Putamen (tissue), 1 donor: ENCODE results near the gene KLHDC4.
"Not testable (repeated sequence)": the region's sequence is repeated elsewhere in the genome, so short reads cannot be mapped to it uniquely, and the experiment has no call there.

Experiments
- DNase-seq: peaks from one replicate; pipeline ENCODE4 v3.0.0-alpha.2; 2016; ENCODE audit warnings: low spot score

The KLHDC4 gene

DNA sequence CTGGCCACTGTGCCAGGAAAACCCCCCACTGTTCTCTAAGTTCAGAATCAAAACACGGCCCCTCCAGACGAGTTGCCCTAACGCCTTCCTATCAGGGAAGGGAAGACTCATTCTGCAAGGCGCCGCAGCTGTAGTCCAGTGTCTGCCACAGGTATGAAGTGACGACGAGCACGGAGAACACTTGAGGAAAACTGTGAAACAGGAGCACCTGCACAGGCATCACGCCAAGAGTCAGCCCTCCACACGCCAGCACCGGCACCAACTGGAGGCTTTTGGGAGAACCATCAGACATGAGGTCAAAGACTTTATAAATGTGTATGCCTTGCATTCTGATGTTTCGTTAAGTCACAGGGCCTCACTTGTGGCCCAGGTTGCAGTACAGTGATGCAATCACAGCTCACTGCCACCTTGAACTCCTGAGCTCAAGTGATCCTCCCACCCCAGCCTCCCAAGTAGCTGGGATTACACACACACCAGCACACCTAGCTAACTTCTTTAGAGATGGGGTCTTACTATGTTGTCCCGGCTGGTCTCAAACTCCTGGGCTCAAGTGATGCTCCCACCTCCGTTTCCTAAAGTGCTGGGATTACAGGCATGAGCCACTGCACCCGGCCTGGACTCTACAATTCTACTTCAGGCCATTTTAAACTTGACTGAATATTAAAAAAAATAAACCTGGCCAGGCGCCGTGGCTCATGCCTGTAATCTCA lies 22.9 kb downstream of the KLHDC4 start:
- no peak for DNase-seq

DNA sequence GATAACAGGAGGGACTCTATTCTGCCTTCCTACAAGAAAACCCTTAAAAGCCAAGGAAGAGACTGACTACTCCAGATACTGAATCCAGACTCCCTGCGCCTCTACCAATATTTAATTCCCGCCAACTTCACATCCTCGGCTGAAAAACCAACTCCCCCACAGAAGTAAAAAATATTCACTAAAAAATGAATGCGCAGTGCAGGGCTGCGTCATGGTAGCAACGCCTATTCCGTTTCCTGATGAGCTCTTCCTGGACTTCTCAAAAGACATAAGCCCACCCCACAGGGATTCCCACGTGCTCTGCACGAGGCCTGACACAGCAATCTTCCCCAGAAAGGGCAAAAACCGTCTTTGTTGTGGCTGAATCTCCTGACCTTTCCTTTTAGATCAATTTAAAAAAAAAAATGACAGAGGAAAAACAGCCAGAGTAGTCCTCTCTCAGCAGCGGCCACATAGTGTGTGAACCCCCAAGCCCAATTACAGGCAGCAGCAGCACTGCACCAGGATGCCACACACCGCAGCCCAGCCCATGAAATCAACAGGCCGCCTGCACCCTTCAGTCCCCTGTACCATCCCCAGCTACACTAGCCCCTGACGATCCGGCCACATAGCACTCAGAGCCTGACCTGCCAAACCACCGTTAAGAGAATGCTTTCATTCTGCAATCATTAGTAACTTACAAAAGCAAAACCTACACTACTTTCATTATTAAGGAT lies 23.9 kb downstream of the KLHDC4 start:
- peak; percentile 44 for DNase-seq

- DNase-seq, result peak; percentile 87
Measured at GRCh38 chr16:87740909-87741424, 24.8 kb downstream of the KLHDC4 start.

DNA sequence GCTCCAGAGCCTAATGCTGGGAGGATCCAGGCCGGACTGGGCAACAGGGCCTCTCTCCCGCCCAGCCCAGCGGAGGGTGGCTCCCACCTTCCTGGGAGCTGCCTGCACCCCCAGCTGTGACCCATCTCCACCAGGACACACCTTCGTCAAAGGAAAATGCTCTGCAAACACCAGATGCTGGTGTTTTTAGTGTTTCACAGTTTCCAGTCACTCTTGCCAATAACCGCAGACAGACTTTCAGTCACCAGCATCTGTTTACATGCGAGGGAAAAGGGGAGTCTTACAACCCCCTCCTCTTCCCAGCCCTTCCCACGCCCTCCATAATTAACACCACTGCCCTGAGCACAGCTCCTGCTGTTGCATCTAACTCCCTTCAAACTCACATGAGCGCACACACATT lies 25.3 kb downstream of the KLHDC4 start:
- DNase-seq, result no peak

DNA sequence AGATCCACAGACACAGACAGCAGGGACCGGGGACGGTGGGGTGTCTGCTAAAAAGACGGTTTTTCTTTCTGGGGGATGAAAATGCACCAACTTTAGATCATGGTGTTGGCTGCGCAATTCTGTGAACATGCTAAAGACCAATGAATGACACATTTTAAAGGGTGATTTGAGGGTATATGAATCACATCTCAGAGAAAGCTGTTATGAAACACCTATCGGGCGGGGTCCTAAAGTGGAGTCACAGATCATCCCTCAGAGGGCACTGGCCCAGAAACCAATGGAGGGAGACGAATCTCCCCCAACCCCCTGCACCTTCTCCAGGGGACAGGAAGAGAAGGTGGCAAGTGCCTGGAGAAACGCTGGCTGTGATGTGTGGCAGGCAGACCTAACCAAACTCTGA lies 26.0 kb downstream of the KLHDC4 start:
- DNase-seq, result no peak

DNA sequence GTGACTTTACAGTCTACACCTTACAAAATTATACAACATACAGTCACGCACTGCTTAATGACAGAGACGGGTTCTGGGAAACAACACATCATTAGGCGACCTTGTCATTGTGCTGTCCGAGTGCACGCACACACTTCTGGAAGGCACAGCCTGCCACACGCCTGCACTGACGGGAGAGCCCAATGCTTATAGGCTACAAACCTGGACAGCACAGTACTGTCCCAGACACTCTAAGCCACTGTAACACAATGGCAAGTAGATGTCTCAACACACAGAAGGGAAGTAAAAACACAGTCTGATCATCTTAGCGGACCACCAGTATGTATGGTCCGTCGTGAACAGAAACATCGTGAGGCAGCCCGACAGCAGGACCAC lies 29.8 kb downstream of the KLHDC4 start:
- no peak for DNase-seq

DNA sequence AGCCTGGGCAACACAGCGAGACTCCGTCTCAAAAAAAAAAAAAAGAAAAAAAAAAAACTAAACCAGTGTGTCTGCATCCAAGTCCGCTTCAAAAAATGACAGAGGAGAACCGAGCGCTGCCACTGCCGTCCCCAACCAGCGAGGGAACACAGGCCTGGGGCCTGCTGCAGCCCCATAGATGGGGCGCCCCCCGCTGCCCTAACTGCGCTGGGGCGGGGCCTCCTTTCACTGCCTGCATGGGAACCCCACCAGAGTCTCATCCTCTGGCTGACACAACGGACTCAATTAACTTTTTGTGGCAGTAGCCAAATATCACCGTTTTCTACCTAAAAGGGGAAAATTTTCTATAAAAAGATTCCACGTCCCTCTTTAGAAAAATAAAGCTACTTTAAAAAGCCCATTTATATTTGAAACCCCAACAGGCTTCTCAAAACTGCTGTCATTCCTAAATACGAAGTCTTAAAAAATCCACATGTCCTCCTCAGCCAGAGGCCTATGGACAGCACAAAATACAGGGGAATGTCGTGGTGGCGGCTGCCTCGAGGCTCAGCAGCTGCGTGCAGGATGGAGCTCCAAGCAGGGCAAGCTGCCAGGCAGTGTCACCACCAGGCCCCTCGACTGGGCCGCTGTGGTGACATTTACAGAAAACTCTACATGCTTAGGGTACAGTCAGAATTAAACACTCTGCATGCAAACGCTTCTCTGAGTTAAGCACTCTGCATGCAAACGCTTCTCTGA lies 30.3 kb downstream of the KLHDC4 start:
- no peak for DNase-seq

- DNase-seq, result no peak
Measured at GRCh38 chr16:87734644-87735043, 31.1 kb downstream of the KLHDC4 start.

DNA sequence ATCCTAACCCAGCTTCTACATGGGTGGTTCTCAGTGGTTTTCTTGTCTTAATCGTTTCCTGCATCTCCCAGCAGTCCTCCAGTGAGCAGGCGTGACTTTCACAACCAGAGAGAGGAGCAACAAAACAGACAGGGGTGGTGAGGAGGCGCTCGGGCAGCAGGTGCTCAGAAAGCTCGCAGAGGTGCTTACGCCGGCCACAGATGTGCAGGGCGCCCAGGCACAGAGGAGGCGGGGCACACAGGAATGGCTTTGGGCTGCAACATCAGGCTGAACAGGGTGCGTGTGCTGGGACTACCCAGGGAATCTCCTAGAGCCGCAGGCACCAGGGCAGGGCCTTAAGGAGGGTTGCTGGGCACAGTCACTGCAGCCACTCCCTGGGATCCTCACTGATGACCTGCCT lies 32.6 kb downstream of the KLHDC4 start:
- DNase-seq, result no peak

DNA sequence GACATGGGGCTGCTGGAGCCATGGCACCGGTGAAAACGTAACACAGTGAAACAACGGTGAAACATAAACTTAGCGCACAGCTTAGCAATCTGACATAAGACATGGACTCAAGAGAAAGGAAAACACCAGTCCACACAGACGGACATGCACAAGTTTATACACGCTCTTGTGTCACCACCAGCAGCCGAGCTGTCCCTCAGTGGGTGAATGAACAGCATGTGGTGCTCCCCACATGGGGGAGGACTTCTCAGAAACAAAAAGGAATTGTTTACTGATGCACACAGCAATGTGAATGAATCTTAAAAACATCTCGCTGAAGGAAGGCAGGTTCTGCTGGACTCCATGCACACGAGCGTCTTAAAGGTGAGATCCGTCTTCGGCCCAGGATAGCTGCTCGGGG lies 34.2 kb downstream of the KLHDC4 start:
- no peak for DNase-seq

- DNase-seq, result no peak
Measured at GRCh38 chr16:87729266-87729954, 36.4 kb downstream of the KLHDC4 start.

GRCh38 chr16:87728026-87728425 lies 37.8 kb downstream of the KLHDC4 start:
- DNase-seq, result no peak

DNA sequence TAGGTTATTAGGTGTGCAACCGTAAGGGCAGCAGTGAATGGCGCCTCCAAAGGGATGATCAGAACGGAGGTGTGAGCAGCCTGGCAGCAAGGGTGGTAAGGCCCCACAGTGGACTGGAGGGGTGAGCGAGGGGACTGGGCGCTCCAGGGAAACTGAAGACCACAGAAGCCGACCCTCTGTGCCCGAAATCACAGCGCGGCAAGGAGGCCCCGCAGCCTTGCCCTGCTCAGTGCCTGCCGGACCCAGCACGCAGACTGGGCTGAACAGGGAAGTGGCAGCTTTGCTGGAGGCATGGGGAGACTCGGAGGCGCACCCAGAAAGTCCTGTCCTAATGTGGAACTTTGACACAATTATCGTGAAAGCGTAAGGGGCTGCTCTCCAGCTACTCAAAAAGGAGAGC lies 38.4 kb downstream of the KLHDC4 start:
- no peak for DNase-seq

DNA sequence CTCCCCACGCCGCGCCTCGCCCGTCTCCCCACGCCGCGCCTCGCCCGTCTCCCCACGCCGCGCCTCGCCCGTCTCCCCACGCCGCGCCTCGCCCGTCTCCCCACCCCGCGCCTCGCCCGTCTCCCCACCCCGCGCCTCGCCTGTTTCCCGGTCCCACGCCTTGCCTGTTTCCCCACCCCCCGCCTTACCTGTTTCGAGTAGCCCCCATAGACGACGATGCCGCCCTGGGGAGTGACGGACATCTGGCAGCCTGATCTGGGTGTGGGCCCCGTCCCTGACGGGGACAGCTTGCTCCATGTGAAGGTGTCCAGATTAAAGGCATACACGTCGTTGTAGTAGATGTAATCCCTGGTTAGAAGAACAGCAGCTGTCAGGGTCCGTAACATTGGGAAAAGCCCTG lies 39.2 kb downstream of the KLHDC4 start:
- not testable (repeated sequence) for DNase-seq

DNA sequence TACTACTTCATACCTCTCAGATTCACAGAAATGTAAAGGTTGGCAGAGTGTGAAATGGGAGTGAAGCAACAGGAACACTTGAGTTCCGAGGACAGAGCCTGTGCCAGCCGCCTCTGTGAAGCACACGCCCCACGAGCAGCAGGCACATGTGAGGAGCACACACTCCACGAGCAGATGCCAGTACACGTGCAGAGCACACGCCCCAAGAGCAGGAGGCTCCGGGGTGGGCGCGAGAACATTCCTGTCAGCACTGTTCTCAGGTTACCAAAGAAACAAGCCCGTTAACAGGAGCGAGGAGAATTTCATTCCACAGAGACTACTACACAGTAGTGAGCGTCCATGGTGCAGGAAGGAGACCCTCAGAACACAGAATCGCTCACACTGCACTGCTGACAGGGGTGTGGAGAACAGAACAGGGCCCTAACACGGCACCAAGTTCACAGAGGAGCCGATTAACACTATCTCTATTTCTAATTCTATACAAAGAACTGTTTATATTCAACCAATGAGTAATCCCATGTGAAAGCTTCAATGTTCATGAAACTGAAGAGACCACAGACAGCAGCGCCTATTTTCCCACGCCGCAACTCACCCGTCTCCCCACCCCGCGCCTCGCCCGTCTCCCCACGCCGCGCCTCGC lies 40.1 kb downstream of the KLHDC4 start:
- DNase-seq, result peak; percentile 75

- DNase-seq, result no peak
Measured at GRCh38 chr16:87724490-87725291, 41.1 kb downstream of the KLHDC4 start.

GRCh38 chr16:87723226-87723623 lies 42.6 kb downstream of the KLHDC4 start:
- DNase-seq, result peak; percentile 90

DNA sequence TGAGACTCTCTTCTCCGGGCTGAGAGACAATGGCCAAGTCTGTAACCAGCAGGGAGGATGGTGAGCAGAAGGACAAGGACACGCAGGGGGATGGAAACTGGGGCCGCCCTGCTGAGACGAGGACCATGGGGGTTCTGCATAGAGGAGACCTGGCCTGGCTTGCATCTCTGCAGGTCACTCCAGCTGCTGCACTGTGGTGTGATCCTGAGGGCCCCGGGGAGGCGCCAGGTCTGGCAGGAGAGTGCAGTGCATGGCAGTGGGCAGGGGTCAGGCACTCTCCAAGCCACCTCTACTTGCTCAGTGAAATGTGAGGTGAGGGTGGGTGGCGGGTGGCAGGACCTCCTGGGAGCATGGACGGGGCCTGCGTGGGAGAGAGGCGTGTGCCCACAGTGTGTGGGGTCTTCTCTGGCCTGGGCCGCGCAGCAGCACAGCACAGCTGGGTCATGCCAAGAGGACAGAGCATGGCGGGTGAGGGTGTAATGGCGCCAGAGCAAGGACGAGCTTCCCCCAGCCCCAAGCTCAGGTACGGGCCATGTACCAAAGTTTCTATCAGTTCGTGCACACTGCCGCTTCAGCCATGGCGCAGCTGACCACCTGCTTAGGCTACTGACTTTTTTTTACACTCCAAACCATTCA lies 43.1 kb downstream of the KLHDC4 start:
- no peak for DNase-seq

- no peak for DNase-seq
Measured at GRCh38 chr16:87721622-87722585, 43.9 kb downstream of the KLHDC4 start.
